Upper lobe of right lung (tissue), 1 donor: ENCODE data around the gene KRT6B. TPM values are rescaled to one million over a fixed set of nuclear protein-coding genes. Genes with fewer than 3 reads are reported as not detected.

ENCODE experiments used
- ATAC-seq: fragments of 200-7000 bp; cut with Tn5 transposase; one replicate; pipeline ENCODE4 v1.9.1; 2020; ENCODE audit warnings: mild to moderate bottlenecking, moderate library complexity
- DNase-seq: peaks from one replicate; pipeline ENCODE4 v3.0.0-alpha.2; 2020
- H3K27ac ChIP-seq: fragments of 200-600 bp; one replicate; pipeline ENCODE4 v1.8.0; 2022
- H3K27me3 ChIP-seq: fragments of 200-600 bp; one replicate; pipeline ENCODE4 v1.8.0; 2022; ENCODE audit warnings: mild to moderate bottlenecking
- H3K36me3 ChIP-seq: fragments of 200-600 bp; one replicate; pipeline ENCODE4 v1.8.0; 2022
- H3K4me1 ChIP-seq: fragments of 200-600 bp; one replicate; pipeline ENCODE4 v1.8.0; 2022
- H3K4me3 ChIP-seq: fragments of 200-600 bp; one replicate; pipeline ENCODE4 v1.8.0; 2022; ENCODE audit warnings: mild to moderate bottlenecking
- H3K9me3 ChIP-seq: fragments of 200-600 bp; one replicate; pipeline ENCODE4 v1.8.0; 2022
- CTCF ChIP-seq: fragments of 200-600 bp; IDR thresholded peaks from one replicate; pipeline ENCODE4 v1.8.0; 2022; ENCODE audit warnings: antibody characterized with exemption
- intact Hi-C: fragments of 100-400 bp; cut with DNase I; formaldehyde crosslinking; loops from one replicate; pipeline ENCODE4 v1.11.0; 2022
- total RNA-seq: library from RNA; stranded (reverse); fragmentation: NEBNext Ultra II Directional; extraction: Animal tissue kit (Norgen Biotek cat#: 25700); gene quantifications from one replicate; pipeline ENCODE4 v1.2.1, GENCODE V29; 2021
- donor health status: DM: no; HTN: yes; CAD: no; lungs with severe emphysema.

The KRT6B gene
- total RNA-seq, 1 donor from 2014 or later = not detected

- TF ChIP-seq CTCF = no peak
- H3K27me3 ChIP-seq = peaks cover 14% of the 10 kb centered on the region
- intact Hi-C loops = no loop called here
- no peak for DNase-seq
- H3K36me3 ChIP-seq = no peaks in the 10 kb centered on the region
- ATAC-seq = no peak
- H3K27ac ChIP-seq = no peak overlapping the region
- no peaks in the 10 kb centered on the region for H3K9me3 ChIP-seq
- no peaks in the 10 kb centered on the region for H3K4me1 ChIP-seq
- H3K4me3 ChIP-seq = no peak overlapping the region
These were observed 7.0 kb downstream of the KRT6B start for GRCh38 chr12:52444647-52445595.

GRCh38 chr12:52443966-52444365 lies 8.0 kb downstream of the KRT6B start:
- Histone ChIP-seq H3K36me3 (no peaks in the 10 kb centered on the region), H3K27me3 (peaks cover 14% of the 10 kb centered on the region), H3K27ac (no peak overlapping the region), H3K9me3 (no peaks in the 10 kb centered on the region), H3K4me1 (no peaks in the 10 kb centered on the region), H3K4me3 (no peak overlapping the region)
- TF ChIP-seq CTCF = no peak
- intact Hi-C loops = no loop called here
- DNase-seq (no peak), ATAC-seq (no peak)

- H3K4me3 ChIP-seq = no peak overlapping the region
- ATAC-seq (no peak), DNase-seq (no peak)
- no peaks in the 10 kb centered on the region for H3K9me3 ChIP-seq
- H3K27ac ChIP-seq = no peak overlapping the region
- no peaks in the 10 kb centered on the region for H3K4me1 ChIP-seq
- H3K36me3 ChIP-seq = no peaks in the 10 kb centered on the region
- no peak for TF ChIP-seq CTCF
- intact Hi-C loops = no loop called here
- peaks cover 14% of the 10 kb centered on the region for H3K27me3 ChIP-seq
These were observed 9.3 kb downstream of the KRT6B start for GRCh38 chr12:52442600-52443061.

GRCh38 chr12:52441320-52441911 lies 10.5 kb downstream of the KRT6B start:
- H3K4me3 ChIP-seq = no peak overlapping the region
- no peak overlapping the region for H3K27ac ChIP-seq
- intact Hi-C loops = no loop called here

GRCh38 chr12:52440821-52441319 lies 11.1 kb downstream of the KRT6B start:
- ATAC-seq = no peak
- Histone ChIP-seq H3K9me3 (no peaks in the 10 kb centered on the region), H3K27ac (no peak overlapping the region), H3K4me3 (no peak overlapping the region), H3K36me3 (no peaks in the 10 kb centered on the region), H3K27me3 (peaks cover 14% of the 10 kb centered on the region), H3K4me1 (no peaks in the 10 kb centered on the region)
- TF ChIP-seq CTCF = no peak
- no peak for DNase-seq
- intact Hi-C loops = no loop called here

More at GRCh38 chr12:52441320-52441911, 10.5 kb downstream of the KRT6B start:
- no peaks in the 10 kb centered on the region for H3K4me1 ChIP-seq
- no peak for TF ChIP-seq CTCF
- H3K27me3 ChIP-seq = peaks cover 14% of the 10 kb centered on the region
- no peak for DNase-seq
- ATAC-seq = no peak
- H3K36me3 ChIP-seq = no peaks in the 10 kb centered on the region
- H3K9me3 ChIP-seq = no peaks in the 10 kb centered on the region
